ENCODE data around the gene RNASEH2C.

Gene RNASEH2C

GRCh38 chr11:65680192-65680743, 40.3 kb downstream of the RNASEH2C start:
- no peak for DNase-seq

GRCh38 chr11:65672982-65673381, 47.6 kb downstream of the RNASEH2C start:
- DNase-seq, result no peak

GRCh38 chr11:65672180-65672860, 48.3 kb downstream of the RNASEH2C start:
- no peak for DNase-seq
